ENCODE measurements around the gene SGPP1. TPM values are rescaled to one million over a fixed set of nuclear protein-coding genes. Genes with fewer than 3 reads are reported as not detected.

The SGPP1 gene
- total and polyA plus RNA-seq, 2 of the 8 experiments (the other 6 are each of a cell fraction or from before 2014, with no cell fraction given), result 5.7 to 8.1 TPM

DNA sequence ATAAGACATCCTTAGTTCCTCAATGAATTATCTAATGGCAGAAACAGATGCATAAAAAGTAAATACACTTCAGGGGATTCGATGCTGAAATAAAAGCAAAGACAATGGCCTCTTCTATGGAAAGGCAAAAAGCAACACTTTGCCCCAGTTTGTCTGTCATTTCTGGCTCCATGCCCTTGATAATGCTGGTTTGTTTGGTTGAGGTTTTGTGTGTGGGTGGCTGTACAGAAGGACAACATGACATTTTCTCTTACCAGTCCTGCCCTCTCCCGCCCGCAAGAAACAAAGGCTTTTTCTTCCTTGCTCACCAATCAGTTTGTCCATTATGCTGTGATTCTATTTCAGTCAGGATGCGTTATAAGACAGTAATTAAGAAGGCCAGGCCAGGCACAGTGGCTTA, 68.1 kb downstream of the SGPP1 start:
- ChIA-PET CTCF (ENCODE audit: partially characterized antibody) (no interaction called here), POLR2A (ENCODE audit: partially characterized antibody) (no interaction called here)
- Histone ChIP-seq H3K9ac (replicated peaks in 1 of 4; ENCODE audit: extremely low read depth in 1 of 4, low read depth in 3 of 4, low read length in 3 of 4) (no peak overlapping the region), H4K5ac (ENCODE audit: insufficient read length, low read depth, low read length) (no peak overlapping the region), H3K18ac (ENCODE audit: extremely low read depth, low read length) (no peak overlapping the region), H3K79me2 (ENCODE audit: control insufficient read depth in 1 of 2, insufficient read depth in 2 of 2, low read length in 2 of 2) (no peaks in the 10 kb centered on the region), H2AFZ (ENCODE audit: low read length) (no peak overlapping the region), H2BK12ac (ENCODE audit: low read depth, low read length) (no peak overlapping the region), H3K4ac (replicated peaks; ENCODE audit: insufficient read length, low read depth, low read length) (no peak overlapping the region), H3K79me1 (ENCODE audit: low read depth, low read length) (no peaks in the 10 kb centered on the region), H3K4me2 (ENCODE audit: insufficient read depth in 1 of 2, low read depth in 2 of 2, low read length in 2 of 2) (no peak overlapping the region), H4K8ac (ENCODE audit: extremely low read depth, insufficient read depth, low read length) (no peak overlapping the region), H2BK15ac (ENCODE audit: low read length) (no peak overlapping the region), H4K91ac (replicated peaks; ENCODE audit: insufficient read length, low read length) (no peak overlapping the region), H2AK5ac (ENCODE audit: low read depth, low read length) (no peak overlapping the region), H3K36me3 (ENCODE audit: control insufficient read depth in 2 of 4, insufficient read depth in 4 of 4, low read length in 3 of 4) (no peaks in the 10 kb centered on the region), H3K4me1 (replicated peaks in 1 of 4; ENCODE audit: control insufficient read depth in 3 of 4, insufficient read depth in 4 of 4, low read length in 3 of 4) (no peaks in the 10 kb centered on the region), H3K27me3 (replicated peaks in 1 of 4; ENCODE audit: control insufficient read depth in 3 of 4, extremely low read depth in 1 of 4, insufficient read depth in 3 of 4, low read length in 3 of 4) (no peaks in the 10 kb centered on the region), H3K23ac (ENCODE audit: insufficient read length) (no peak overlapping the region), H3K56ac (replicated peaks; ENCODE audit: insufficient read length, low read depth, low read length) (no peak overlapping the region), H4K20me1 (replicated peaks in 1 of 2; ENCODE audit: control insufficient read depth in 1 of 2, insufficient read depth in 2 of 2, low read length in 2 of 2) (no peaks in the 10 kb centered on the region), H3K23me2 (ENCODE audit: low read depth, low read length) (no peaks in the 10 kb centered on the region), H3K4me3 (ENCODE audit: extremely low read depth in 1 of 4, insufficient read depth in 2 of 4, low read depth in 3 of 4, low read length in 4 of 4) (no peak overlapping the region), H2BK120ac (replicated peaks; ENCODE audit: low read depth, low read length) (no peak overlapping the region), H3K9me3 (ENCODE audit: insufficient read depth in 2 of 2, low read depth in 1 of 2, low read length in 1 of 2) (peaks cover 0 to 9% of the 10 kb centered on the region in 2 experiments; a peak in 2 of 4 replicates), H3K14ac (ENCODE audit: insufficient read length) (no peak overlapping the region), H2BK5ac (ENCODE audit: low read depth, low read length) (no peak overlapping the region), H2BK20ac (ENCODE audit: low read length) (no peak overlapping the region), H3K27ac (ENCODE audit: low read depth, low read length) (no peak overlapping the region)
- WGBS, 2 experiments (ENCODE audit: extremely low coverage in 1 of 2, insufficient coverage in 1 of 2, insufficient read length in 1 of 2, insufficient replicate concordance in 2 of 2, low coverage in 1 of 2, low lambda C conversion rate in 2 of 2, missing lambda C conversion rate in 1 of 2), result 91% methylated on average over 4 of the region's 4 CpGs; no CpG with 5 or more reads in 1 of the 2 experiments
- no peak for DNase-seq (ENCODE audit: low read depth in 1 of 2, low spot score in 2 of 2)
- TF ChIP-seq SP2 (IDR thresholded peaks at IDR 0.05; ENCODE audit: low read length) (no peak), TBP (IDR thresholded peaks at IDR 0.05; ENCODE audit: low read depth, low read length) (no peak), SIX5 (IDR thresholded peaks at IDR 0.05; ENCODE audit: low read depth, low read length) (no peak), CEBPB (IDR thresholded peaks at IDR 0.05; ENCODE audit: low read depth, low read length) (no peak), ZNF274 (IDR thresholded peaks at IDR 0.05; ENCODE audit: borderline replicate concordance, extremely low read depth, low read length) (no peak), KDM5A (IDR thresholded peaks at IDR 0.05; ENCODE audit: low read length) (no peak), POLR2A (IDR thresholded peaks at IDR 0.05; ENCODE audit: control extremely low read depth in 1 of 2, low read depth in 2 of 2, low read length in 2 of 2) (no peak), RBBP5 (IDR thresholded peaks at IDR 0.05; ENCODE audit: borderline replicate concordance, low read depth, low read length) (no peak), EGR1 (IDR thresholded peaks at IDR 0.05; ENCODE audit: borderline replicate concordance, low read depth, low read length) (no peak), SIRT6 (IDR thresholded peaks at IDR 0.05; ENCODE audit: low read length) (no peak), JUND (IDR thresholded peaks at IDR 0.05; ENCODE audit: low read length) (no peak), NRF1 (IDR thresholded peaks at IDR 0.05; ENCODE audit: low read depth, low read length) (no peak), NANOG (IDR thresholded peaks at IDR 0.05; ENCODE audit: insufficient read depth, low read depth, low read length, poor library complexity, severe bottlenecking) (no peak), TAF7 (optimal IDR thresholded peaks at IDR 0.05; ENCODE audit: borderline replicate concordance, low read depth, low read length) (no peak), HDAC2 (IDR thresholded peaks at IDR 0.05; ENCODE audit: borderline replicate concordance in 1 of 2, low read depth in 2 of 2, low read length in 2 of 2) (no peak)
- TF ChIP-seq, protein P1, sequence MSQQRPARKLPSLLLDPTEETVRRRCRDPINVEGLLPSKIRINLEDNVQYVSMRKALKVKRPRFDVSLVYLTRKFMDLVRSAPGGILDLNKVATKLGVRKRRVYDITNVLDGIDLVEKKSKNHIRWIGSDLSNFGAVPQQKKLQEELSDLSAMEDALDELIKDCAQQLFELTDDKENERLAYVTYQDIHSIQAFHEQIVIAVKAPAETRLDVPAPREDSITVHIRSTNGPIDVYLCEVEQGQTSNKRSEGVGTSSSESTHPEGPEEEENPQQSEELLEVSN (IDR thresholded peaks at IDR 0.05), result no peak
- FAIRE-seq, result no peak
